HepG2 (cell line): Measurements from ENCODE around the gene KIF20A. TPM values are rescaled to one million over a fixed set of nuclear protein-coding genes. Genes with fewer than 3 reads are reported as not detected.

Experiments used
- ATAC-seq: fragments of 200-7000 bp; cut with Tn5 transposase; 3 replicates; pipeline ENCODE4 v1.9.1; 2020; ENCODE audit warnings: mild to moderate bottlenecking, moderate library complexity
- BruUV-seq: library from RNA; stranded (reverse); fragments of 400-500 nt; replicated peaks from 2 replicates; lab custom pipeline; 2021; lab: Mats Ljungman, UMichigan
- CTCF ChIA-PET: fragments of 300-600 bp; formaldehyde crosslinking; extraction: SDS; loops from one replicate; lab custom pipeline; 2021; ENCODE audit warnings: low total read pairs, inconsistent platforms, low intra/inter-chr PET ratio; lab: Yijun Ruan, JAX
- POLR2A ChIA-PET: fragments of 350-600 bp; sonication (Branson Sonifier 250); formaldehyde crosslinking; loops from one replicate; lab custom pipeline; 2020; ENCODE audit warnings: antibody characterized with exemption, inconsistent platforms; lab: Yijun Ruan, JAX
- DNase-seq: peaks from one replicate; pipeline ENCODE4 v3.0.0-alpha.2; 2015; ENCODE audit warnings: low spot score
- FAIRE-seq: peaks from 3 replicates; lab custom pipeline; 2011; peaks lifted over from hg19 to GRCh38; lab: Jason Lieb, UNC
- H2AFZ ChIP-seq: one replicate; pipeline ENCODE4 v1.6.1; 2011; ENCODE audit warnings: low read length, inconsistent platforms
- H3K27ac ChIP-seq: fragments of 300-600 bp; 3 replicates; pipeline ENCODE4 v1.8.0; 2011; ENCODE audit warnings: mixed run types, mild to moderate bottlenecking, mixed read lengths, low read length, inconsistent platforms; ENCODE audit not compliant: insufficient read depth; ENCODE audit errors: extremely low read length
- H3K27me3 ChIP-seq, 2 experiments: fragments of 200-600 bp in 1 of 2; 2 replicates in 1 of 2; 3 replicates in 1 of 2; pipeline versions ENCODE4 v1.6.0 to v1.8.0; 2011; ENCODE audit warnings: low read length in 2 of 2, mild to moderate bottlenecking in 2 of 2, moderate library complexity in 2 of 2, inconsistent platforms in 1 of 2; ENCODE audit not compliant: insufficient read depth in 2 of 2, control insufficient read depth in 1 of 2
- H3K36me3 ChIP-seq, 2 experiments: fragments of 200-600 bp in 1 of 2; replicated peaks in 1 of 2; 2 replicates in 1 of 2; 3 replicates in 1 of 2; pipeline versions ENCODE4 v1.5.1 to v1.8.0; 2011; ENCODE audit warnings: low read length in 2 of 2, inconsistent platforms in 1 of 2; ENCODE audit not compliant: insufficient read depth in 2 of 2, control insufficient read depth in 1 of 2
- H3K4me1 ChIP-seq: 2 replicates; pipeline ENCODE4 v1.5.1; 2012; ENCODE audit warnings: low read length, inconsistent platforms; ENCODE audit not compliant: insufficient read depth
- H3K4me2 ChIP-seq: 2 replicates; pipeline ENCODE4 v1.6.0; 2011; ENCODE audit warnings: low read depth, low read length, inconsistent platforms
- H3K4me3 ChIP-seq, 3 experiments: fragments of 200-600 bp in 1 of 3; sonication (generic), shearing (Covaris generic) in 1 of 3; replicated peaks in 1 of 3; 2 replicates each; pipeline ENCODE4 v1.5.1; 2011 to 2016; ENCODE audit warnings: low read length in 3 of 3, inconsistent platforms in 2 of 3, low read depth in 2 of 3, mild to moderate bottlenecking in 2 of 3, control low read depth in 1 of 3, mixed read lengths in 1 of 3; ENCODE audit not compliant: insufficient read depth in 1 of 3
- H3K79me2 ChIP-seq: one replicate; pipeline ENCODE4 v1.6.1; 2011; ENCODE audit warnings: low read length, inconsistent platforms; ENCODE audit not compliant: insufficient read depth
- H3K9ac ChIP-seq: 2 replicates; pipeline ENCODE4 v1.6.0; 2011; ENCODE audit warnings: mild to moderate bottlenecking, low read depth, low read length, inconsistent platforms; ENCODE audit not compliant: insufficient read depth
- H3K9me3 ChIP-seq: 2 replicates; pipeline ENCODE4 v1.5.1; 2012; ENCODE audit warnings: mild to moderate bottlenecking, low read length
- H4K20me1 ChIP-seq: 2 replicates; pipeline ENCODE4 v1.6.0; 2011; ENCODE audit warnings: inconsistent platforms, mild to moderate bottlenecking, low read length, moderate library complexity; ENCODE audit not compliant: insufficient read depth
- FOXM1 ChIP-seq: sonication (generic); formaldehyde crosslinking; IDR thresholded peaks from 2 replicates; pipeline ENCODE4 v1.5.0; 2020; ENCODE audit warnings: missing genetic modification reagents
- GATA4 ChIP-seq: sonication (generic); IDR thresholded peaks from 2 replicates; pipeline ENCODE4 v1.6.1; 2016; ENCODE audit warnings: antibody characterized with exemption, low read depth, borderline replicate concordance
- HINFP ChIP-seq: sonication (generic); formaldehyde crosslinking; IDR thresholded peaks from 2 replicates; pipeline ENCODE4 v1.4.0; 2020; ENCODE audit warnings: low read depth, mild to moderate bottlenecking, missing genetic modification reagents
- NFRKB ChIP-seq: fragments of 450-650 bp; IDR thresholded peaks from 2 replicates; pipeline ENCODE4 v1.6.1; 2017
- PRDM10 ChIP-seq: sonication (generic); formaldehyde crosslinking; IDR thresholded peaks from 2 replicates; pipeline ENCODE4 v1.4.0; 2020; ENCODE audit warnings: low read depth, missing genetic modification reagents
- RELA ChIP-seq: sonication (generic); formaldehyde crosslinking; IDR thresholded peaks from 2 replicates; pipeline ENCODE4 v1.4.0; 2020; ENCODE audit warnings: missing genetic modification reagents
- SETDB1 ChIP-seq: sonication (generic); formaldehyde crosslinking; IDR thresholded peaks from 2 replicates; pipeline ENCODE4 v1.5.1; 2020; ENCODE audit warnings: missing genetic modification reagents, mild to moderate bottlenecking, borderline replicate concordance
- SSRP1 ChIP-seq: IDR thresholded peaks from 2 replicates; pipeline ENCODE4 v1.6.1; 2016; ENCODE audit warnings: control low read depth
- ZNF496 ChIP-seq: sonication (generic); formaldehyde crosslinking; IDR thresholded peaks from 2 replicates; pipeline ENCODE4 v1.8.1; 2023; ENCODE audit warnings: mild to moderate bottlenecking, moderate library complexity, missing genetic modification reagents; ENCODE audit not compliant: insufficient replicate concordance
- ZNF549 ChIP-seq: sonication (generic); formaldehyde crosslinking; IDR thresholded peaks from 2 replicates; pipeline ENCODE4 v1.5.0; 2020; ENCODE audit warnings: missing genetic modification reagents
- WGBS: methylation state at CpG from one replicate; pipeline ENCODE4 v1.1.6; 2017; ENCODE audit warnings: low lambda C conversion rate; 5-methylcytosine and 5-hydroxymethylcytosine counted together
- in situ Hi-C: cut with HindIII; loops from 2 replicates; pipeline ENCODE4 v1.10.0; 2017; ENCODE audit warnings: low pct_unique_long_range_greater_than_20kb; ENCODE audit not compliant: extremely low pct_ligation_motif_present
- intact Hi-C: fragments of 100-400 bp; cut with micrococcal nuclease; formaldehyde crosslinking; loops from one replicate; pipeline ENCODE4 v1.10.0; 2022; ENCODE audit not compliant: unreplicated experiment
- polyA plus RNA-seq, 8 experiments: library from polyadenylated mRNA; depleted of rRNA in 3 of 8; stranded (reverse) in 7 of 8; unstranded in 1 of 8; fragments of >200 nt; fragmentation: Illumina TruSeq in 4 of 8; extraction: Trizol in 4 of 8; gene quantifications; 2 replicates each; pipeline versions ENCODE4 v1.2.1 to v1.2.3, GENCODE V29; 2011 to 2016; ENCODE audit warnings: low read depth in 4 of 8, missing spikeins in 1 of 8, mixed read lengths in 1 of 8; ENCODE audit not compliant: insufficient read depth in 1 of 8
- total RNA-seq, 5 experiments: library from RNA; depleted of rRNA; stranded (reverse); fragments of >200 nt; fragmentation: Illumina TruSeq; extraction: Trizol; gene quantifications; 2 replicates each; pipeline ENCODE4 v1.2.3, GENCODE V29; 2016; ENCODE audit warnings: low read depth in 1 of 5
- TF ChIP-seq, protein P1 (sequence below): sonication (generic); formaldehyde crosslinking; IDR thresholded peaks from 2 replicates; pipeline ENCODE4 v1.5.1; 2020; ENCODE audit warnings: missing genetic modification reagents, mild to moderate bottlenecking, borderline replicate concordance
- TF ChIP-seq, protein P2 (sequence below): sonication (generic); formaldehyde crosslinking; IDR thresholded peaks from 2 replicates; pipeline ENCODE4 v1.8.1; 2023; ENCODE audit warnings: mild to moderate bottlenecking, missing genetic modification reagents, borderline replicate concordance
- TF ChIP-seq, protein P3 (sequence below): sonication (generic); formaldehyde crosslinking; IDR thresholded peaks from 2 replicates; pipeline ENCODE4 v1.5.1; 2020; ENCODE audit warnings: missing genetic modification reagents, mild to moderate bottlenecking, borderline replicate concordance

KIF20A gene
- total and polyA plus RNA-seq, 2 of the 13 experiments (the other 11 are each of a cell fraction or from before 2014, with no cell fraction given): 17.1 to 66.8 TPM

GRCh38 chr5:138149530-138149929, 29.4 kb upstream of the KIF20A start:
- DNase-seq (no peak), FAIRE-seq (no peak), ATAC-seq (no peak)
- ChIA-PET POLR2A (no interaction called here), CTCF (no interaction called here)
- intact Hi-C loops (no loop called here), in situ Hi-C loops (no loop called here)
- H3K9me3 ChIP-seq: no peaks in the 10 kb centered on the region
- H2AFZ ChIP-seq: no peak overlapping the region
- TF ChIP-seq GATA4: no peak
- no peak for TF ChIP-seq RELA (CRISPR knock-in tag)
- TF ChIP-seq, protein P1, sequence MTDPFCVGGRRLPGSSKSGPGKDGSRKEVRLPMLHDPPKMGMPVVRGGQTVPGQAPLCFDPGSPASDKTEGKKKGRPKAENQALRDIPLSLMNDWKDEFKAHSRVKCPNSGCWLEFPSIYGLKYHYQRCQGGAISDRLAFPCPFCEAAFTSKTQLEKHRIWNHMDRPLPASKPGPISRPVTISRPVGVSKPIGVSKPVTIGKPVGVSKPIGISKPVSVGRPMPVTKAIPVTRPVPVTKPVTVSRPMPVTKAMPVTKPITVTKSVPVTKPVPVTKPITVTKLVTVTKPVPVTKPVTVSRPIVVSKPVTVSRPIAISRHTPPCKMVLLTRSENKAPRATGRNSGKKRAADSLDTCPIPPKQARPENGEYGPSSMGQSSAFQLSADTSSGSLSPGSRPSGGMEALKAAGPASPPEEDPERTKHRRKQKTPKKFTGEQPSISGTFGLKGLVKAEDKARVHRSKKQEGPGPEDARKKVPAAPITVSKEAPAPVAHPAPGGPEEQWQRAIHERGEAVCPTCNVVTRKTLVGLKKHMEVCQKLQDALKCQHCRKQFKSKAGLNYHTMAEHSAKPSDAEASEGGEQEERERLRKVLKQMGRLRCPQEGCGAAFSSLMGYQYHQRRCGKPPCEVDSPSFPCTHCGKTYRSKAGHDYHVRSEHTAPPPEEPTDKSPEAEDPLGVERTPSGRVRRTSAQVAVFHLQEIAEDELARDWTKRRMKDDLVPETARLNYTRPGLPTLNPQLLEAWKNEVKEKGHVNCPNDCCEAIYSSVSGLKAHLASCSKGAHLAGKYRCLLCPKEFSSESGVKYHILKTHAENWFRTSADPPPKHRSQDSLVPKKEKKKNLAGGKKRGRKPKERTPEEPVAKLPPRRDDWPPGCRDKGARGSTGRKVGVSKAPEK (CRISPR knock-in tag): no peak
- no peak for TF ChIP-seq FOXM1 (CRISPR knock-in tag)
- TF ChIP-seq HINFP: no peak
- TF ChIP-seq SSRP1 (CRISPR knock-in tag): no peak
- TF ChIP-seq, protein P2, sequence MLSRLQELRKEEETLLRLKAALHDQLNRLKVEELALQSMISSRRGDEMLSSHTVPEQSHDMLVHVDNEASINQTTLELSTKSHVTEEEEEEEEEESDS: no peak
- no peak for TF ChIP-seq PRDM10 (CRISPR knock-in tag)
- TF ChIP-seq SETDB1 (CRISPR knock-in tag): no peak
- TF ChIP-seq ZNF549 (CRISPR knock-in tag): no peak
- no peak for TF ChIP-seq ZNF496 (CRISPR knock-in tag)
- TF ChIP-seq, protein P3, sequence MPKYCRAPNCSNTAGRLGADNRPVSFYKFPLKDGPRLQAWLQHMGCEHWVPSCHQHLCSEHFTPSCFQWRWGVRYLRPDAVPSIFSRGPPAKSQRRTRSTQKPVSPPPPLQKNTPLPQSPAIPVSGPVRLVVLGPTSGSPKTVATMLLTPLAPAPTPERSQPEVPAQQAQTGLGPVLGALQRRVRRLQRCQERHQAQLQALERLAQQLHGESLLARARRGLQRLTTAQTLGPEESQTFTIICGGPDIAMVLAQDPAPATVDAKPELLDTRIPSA (CRISPR knock-in tag): no peak
- no peak for TF ChIP-seq NFRKB
- no peak overlapping the region for H3K4me2 ChIP-seq
- no peaks in the 10 kb centered on the region for H3K79me2 ChIP-seq
- no peaks in the 10 kb centered on the region for H4K20me1 ChIP-seq
- BruUV-seq: no TSS peak
- no peaks in the 10 kb centered on the region for H3K4me1 ChIP-seq
- WGBS: 27% methylated on average over 3 of the region's 3 CpGs
- H3K9ac ChIP-seq: no peak overlapping the region
- no peaks in the 10 kb centered on the region for H3K36me3 ChIP-seq
- no peak overlapping the region for H3K4me3 ChIP-seq
- H3K27ac ChIP-seq: no peak overlapping the region
- no peaks in the 10 kb centered on the region for H3K27me3 ChIP-seq
